Stimulated activated CD4-positive, alpha-beta T cell treated with anti-CD3 and anti-CD28 coated beads, Interleukin-15, amount 100 ng/mL, for 1 hour (primary cell): ENCODE results near the gene ABCD2.
"Not testable (repeated sequence)": the region's sequence is repeated elsewhere in the genome, so short reads cannot be mapped to it uniquely, and the experiment has no call there.

Source experiments
- DNase-seq, 2 donors: peaks; one replicate each; pipeline ENCODE4 v3.0.0-alpha.2; 2020; ENCODE audit warnings: low read depth in 1 of 2, low spot score in 1 of 2

Gene ABCD2

DNA sequence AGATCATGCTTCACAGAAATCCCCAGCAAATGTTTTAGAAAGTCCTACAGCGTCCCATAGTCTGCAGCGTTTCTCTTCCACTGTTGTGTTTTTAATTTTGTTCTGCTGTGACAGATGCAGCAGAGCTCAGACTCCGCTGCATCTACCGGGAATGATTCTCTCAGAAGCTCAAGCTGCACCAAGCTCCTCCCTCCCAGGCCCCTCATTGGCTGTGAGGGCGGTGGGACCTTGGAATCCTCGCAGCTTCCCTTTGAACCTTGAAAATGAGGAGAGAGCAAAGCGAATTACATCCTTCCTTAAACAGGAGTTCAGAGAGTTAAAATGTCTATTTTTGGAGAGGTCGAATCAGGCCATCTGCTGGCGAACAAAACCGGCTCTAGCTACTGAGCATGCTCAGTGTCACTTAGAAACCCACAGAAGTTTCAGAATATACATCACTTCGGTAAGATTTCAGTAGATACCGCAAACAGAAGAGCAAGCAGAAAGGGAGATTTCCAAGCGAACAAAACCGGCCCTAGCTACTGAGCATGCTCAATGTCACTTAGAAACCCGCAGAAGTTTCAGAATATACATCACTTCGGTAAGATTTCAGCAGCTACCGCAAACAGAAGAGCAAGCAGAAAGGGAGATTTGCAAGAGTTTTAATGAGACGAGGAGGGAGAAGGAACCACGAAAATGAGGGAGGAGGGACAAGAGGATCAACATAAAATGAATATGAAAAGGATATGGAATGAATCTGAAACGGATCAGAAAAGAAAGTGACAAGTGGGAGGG is at the start of gene ABCD2:
Gene ABCD2, minus strand, starts transcription at position 144 of the 774 bp plus-strand sequence. CDS start 188 bp downstream, outside the sequence.
- peak; percentile 24 to 35 for DNase-seq

- DNase-seq: no peak
Measured at GRCh38 chr12:39660101-39660500, 40.5 kb upstream of the ABCD2 start.

GRCh38 chr12:39647383-39647782 is 27.8 kb upstream of the ABCD2 start:
- DNase-seq: no peak

DNA sequence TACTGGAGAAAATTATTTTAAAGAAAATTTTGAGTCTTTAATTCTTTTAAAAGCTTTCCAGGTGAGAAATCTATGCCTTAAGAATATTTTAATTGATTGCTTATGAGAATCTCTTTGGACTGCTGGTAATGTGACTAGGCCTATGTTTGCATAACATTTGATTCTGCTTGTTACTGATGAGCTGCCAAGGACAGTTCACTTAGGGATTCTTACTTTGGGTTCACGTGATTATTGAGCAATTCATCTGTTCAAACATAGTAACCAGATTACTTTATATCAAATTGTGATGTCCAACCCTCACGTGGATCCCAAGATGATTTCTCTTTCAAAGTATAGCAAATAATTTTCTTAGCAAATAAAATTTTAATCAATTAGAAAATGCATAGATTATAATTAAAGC is 27.4 kb upstream of the ABCD2 start:
- no peak for DNase-seq

- no peak for DNase-seq
Measured at GRCh38 chr12:39643052-39643451, 23.4 kb upstream of the ABCD2 start.

DNA sequence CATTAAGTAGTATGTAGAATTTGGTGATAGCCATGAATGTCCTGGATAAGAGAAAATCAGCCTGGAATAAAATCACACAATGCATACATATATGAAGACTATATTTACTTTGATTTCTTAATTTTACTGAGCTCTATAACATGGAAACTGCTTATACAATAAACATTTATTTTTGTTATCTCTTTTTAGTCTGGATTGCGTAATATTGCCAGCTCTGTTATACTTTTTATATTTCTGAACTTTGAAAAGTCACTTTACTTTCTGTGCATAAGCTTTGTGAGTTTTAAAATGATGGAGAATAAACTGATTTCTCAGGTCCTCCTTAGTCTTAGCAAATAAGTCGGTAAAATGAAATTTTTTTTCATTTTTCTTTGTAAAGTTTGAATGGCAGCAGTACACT is 19.2 kb upstream of the ABCD2 start:
- DNase-seq: no peak

- DNase-seq: no peak
Measured at GRCh38 chr12:39638178-39638577, 18.6 kb upstream of the ABCD2 start.

DNA sequence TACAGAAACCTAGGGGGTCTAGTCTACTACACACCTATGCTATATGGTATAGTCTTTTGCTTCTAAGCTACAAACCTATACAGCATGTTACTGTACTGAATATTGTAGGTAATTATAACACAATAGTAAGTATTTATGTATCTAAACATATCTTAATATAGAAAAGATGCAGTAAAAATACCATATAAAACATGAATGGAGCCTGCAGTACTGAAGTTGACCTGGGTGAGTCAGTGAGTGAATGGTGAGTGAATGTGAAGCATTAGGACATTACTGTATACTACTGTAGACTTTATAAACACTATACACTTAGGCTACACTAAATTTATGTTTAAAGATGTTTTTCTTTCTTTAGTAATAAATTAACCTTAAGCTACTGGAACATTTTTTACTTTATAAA is 13.1 kb upstream of the ABCD2 start:
- DNase-seq: no peak

DNA sequence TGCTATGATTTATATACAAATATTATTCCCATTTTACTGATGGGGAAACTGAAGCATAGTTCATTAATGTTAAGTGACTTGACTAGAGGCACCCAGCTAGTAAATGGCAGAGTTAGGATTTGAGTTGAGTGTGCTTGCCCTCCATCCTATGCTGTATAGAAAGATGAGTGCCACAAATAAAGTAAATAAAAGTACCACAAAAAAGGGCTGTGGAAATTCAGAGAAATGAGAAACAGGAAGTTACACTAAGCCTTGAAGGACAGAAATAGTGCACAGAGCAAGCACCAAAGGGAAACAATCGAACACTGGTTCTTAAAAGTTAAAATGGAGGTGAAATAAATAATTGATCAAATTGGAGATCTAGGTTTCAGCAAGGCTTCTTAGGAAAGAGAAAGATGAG is 9.2 kb upstream of the ABCD2 start:
- DNase-seq: no peak

GRCh38 chr12:39627914-39628313 is 8.3 kb upstream of the ABCD2 start:
- no peak for DNase-seq

GRCh38 chr12:39626033-39626814 is 6.6 kb upstream of the ABCD2 start:
- no peak for DNase-seq

DNA sequence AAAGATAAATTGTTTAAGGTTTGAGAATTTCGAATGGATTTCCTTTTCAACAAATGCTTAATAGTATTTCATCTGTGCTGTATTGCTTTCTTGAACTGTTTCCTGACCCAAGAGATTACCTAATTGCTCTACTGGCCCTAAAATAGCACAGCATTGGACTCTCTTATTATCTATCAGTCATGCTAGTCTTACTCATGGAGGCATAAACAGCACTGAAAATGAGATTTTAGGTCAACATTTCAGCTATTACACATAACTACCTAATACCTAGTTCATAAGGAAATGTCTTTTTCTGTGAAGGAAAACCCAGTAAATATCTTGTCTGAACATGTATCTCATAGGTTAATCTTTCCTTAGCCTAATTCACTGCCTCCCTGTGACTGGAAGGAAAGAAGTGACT is 4.3 kb upstream of the ABCD2 start:
- no peak for DNase-seq

- not testable (repeated sequence) for DNase-seq
Measured at GRCh38 chr12:39623160-39623559, 3.6 kb upstream of the ABCD2 start.

DNA sequence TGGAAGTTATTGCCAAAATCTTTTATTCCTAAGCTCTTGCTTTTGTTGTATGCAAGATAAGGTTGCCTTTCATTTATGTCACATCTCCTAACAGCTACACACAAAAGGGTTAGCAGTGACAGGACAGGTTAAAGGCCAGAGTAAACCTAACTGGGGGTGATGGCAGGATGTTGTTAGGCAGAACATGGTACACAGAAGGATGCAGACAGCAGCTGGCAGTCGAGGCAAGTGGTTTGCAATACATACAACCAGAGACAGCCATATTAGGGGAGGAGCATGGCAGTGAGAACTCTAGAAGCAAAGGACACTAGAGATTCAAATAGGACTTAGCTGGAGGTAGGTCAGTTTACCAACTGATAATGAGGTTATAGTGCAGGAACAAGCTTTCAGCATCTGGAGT is 2.7 kb upstream of the ABCD2 start:
- no peak for DNase-seq

GRCh38 chr12:39621670-39622069 is 2.1 kb upstream of the ABCD2 start:
- DNase-seq: no peak

DNA sequence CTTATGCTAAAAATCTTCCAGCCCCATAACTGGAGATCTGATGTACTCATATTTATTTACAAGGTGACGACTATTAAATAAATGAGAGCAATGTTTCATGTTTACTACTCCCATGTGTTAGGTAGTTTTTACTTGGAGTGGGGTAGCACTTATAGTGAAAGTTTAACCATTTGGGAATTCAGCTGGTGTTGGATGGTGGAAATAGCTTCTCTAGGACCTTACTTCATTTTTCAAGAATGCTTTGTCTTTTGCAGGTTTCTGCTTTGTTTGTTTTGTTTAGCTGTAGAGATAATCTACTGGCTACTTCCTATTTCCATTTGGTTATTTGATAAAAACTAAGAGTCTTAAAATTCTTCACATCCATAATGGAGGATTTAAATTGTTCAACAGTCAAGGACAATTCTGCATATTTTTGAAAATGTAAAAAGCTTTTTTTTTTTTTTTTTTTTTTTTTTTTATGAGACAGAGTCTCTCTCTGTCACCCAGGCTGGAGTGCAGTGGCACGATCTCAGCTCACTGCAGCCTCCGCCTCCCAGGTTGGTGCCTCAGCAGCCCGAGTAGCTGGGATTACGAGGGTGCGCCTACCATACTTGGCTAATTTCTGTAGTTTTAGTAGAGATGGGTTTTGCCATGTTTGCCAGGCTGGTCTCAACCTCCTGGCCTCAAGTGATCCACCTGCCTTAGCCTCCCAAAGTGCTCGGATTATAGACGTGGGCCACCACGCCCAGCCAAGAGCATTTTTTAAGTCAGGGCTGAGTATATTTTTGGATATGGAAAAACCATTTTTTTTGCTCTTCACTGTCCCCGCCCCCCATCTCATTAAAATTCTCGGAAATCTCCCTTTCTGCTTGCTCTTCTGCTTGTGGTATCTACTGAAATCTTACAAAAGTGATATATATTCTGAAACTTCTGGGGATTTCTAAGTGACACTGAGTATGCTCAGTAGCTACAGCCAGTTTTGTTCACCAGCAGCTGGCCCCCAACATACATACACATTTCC is 1.4 kb upstream of the ABCD2 start:
- peak in 1 of 2 donors; percentile 10 for DNase-seq

DNA sequence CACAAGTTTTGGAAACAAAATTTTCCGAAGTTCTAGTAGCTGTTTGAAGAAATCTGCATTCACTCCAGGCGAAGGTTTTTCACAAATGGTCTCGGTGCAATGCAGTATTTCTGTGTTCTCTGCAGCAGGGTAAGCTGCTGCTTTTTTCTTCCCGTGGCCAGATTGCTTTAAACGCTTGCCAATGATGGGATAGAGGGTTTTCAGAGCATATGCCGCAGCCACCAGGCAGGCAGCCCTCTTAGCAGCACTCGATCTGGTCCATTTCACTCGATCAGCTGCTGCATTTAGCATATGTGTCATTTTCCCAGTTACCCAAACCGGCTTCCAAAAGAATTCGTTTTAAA is 315 bp downstream of the ABCD2 start:
- no peak for DNase-seq

GRCh38 chr12:39618701-39619100 is 902 bp downstream of the ABCD2 start:
- no peak for DNase-seq

- DNase-seq: no peak
Measured at GRCh38 chr12:39617887-39618286, 1.7 kb downstream of the ABCD2 start.

DNA sequence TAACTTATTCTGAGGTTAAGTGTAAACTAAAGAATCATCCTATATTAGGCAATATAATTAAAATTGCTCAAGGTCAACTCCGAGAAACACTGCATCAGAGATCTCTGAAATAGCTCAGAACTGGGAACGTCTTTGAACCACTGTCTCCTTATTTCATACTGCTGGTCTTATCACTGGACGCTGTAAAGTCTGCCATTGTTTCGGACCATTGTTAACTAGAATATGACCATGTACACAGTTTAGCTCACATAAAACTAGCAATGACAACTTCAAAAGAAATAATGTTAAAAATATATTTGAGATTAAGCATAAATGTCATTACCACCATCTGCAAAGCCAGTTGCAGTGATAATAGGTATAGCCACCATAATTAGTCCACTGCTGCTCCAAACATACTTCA is 2.9 kb downstream of the ABCD2 start:
- DNase-seq: no peak

- no peak for DNase-seq
Measured at GRCh38 chr12:39616251-39616650, 3.4 kb downstream of the ABCD2 start.
